ENCODE data around the gene HTR2C.

HTR2C gene

DNA sequence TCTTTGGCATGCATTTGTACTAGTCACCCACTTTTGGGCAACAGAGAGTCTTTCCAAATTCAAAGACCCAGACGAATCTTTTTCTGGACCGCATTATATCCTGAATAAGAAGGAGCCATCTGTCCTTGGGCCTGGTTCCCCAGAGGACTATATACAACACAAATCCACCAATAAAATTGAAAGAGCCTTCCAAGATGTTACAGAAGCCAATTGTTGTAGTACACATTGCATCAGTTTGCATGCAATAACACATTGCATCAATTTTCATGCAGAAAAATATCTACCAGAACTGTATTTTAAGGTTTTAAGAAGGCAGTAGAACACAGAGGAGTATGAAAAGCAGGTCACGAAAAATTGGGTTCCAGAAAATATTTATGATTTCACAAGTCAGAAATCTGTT is 203.2 kb downstream of the HTR2C start:
- TF ChIP-seq, protein P1, sequence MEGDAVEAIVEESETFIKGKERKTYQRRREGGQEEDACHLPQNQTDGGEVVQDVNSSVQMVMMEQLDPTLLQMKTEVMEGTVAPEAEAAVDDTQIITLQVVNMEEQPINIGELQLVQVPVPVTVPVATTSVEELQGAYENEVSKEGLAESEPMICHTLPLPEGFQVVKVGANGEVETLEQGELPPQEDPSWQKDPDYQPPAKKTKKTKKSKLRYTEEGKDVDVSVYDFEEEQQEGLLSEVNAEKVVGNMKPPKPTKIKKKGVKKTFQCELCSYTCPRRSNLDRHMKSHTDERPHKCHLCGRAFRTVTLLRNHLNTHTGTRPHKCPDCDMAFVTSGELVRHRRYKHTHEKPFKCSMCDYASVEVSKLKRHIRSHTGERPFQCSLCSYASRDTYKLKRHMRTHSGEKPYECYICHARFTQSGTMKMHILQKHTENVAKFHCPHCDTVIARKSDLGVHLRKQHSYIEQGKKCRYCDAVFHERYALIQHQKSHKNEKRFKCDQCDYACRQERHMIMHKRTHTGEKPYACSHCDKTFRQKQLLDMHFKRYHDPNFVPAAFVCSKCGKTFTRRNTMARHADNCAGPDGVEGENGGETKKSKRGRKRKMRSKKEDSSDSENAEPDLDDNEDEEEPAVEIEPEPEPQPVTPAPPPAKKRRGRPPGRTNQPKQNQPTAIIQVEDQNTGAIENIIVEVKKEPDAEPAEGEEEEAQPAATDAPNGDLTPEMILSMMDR (IDR thresholded peaks at IDR 0.05; ENCODE audit: borderline replicate concordance, control extremely low read depth, extremely low read depth, insufficient read depth, missing control alignments) = no peak
- in situ Hi-C loops (cut with MboI; ENCODE audit: low sequenced_read_pairs, unreplicated experiment) = no loop called here
- no peak for DNase-seq (ENCODE audit: low spot score)

DNA sequence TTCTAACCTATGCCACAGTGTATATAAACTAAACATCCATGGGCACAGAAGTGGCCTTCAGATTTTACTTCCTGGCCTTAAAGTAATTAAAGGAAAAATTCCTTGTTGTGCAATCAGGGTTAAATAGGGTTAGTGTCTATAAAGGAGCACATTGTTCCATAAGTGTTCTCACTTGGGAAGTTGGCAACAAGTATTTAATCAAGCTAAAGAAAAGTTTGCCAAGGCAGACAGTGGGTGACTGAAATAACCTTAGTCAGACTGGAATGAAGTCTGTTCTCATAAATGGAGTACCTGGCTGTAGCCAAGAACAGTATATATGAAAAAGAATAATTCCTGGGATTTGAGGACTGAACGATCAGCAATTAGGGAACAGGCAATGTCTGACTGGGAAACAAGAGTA is 213.6 kb downstream of the HTR2C start:
- DNase-seq (ENCODE audit: low spot score) = no peak
- in situ Hi-C loops (cut with MboI; ENCODE audit: low sequenced_read_pairs, unreplicated experiment) = no loop called here
- TF ChIP-seq, protein P1 (IDR thresholded peaks at IDR 0.05; ENCODE audit: borderline replicate concordance, control extremely low read depth, extremely low read depth, insufficient read depth, missing control alignments) = no peak

DNA sequence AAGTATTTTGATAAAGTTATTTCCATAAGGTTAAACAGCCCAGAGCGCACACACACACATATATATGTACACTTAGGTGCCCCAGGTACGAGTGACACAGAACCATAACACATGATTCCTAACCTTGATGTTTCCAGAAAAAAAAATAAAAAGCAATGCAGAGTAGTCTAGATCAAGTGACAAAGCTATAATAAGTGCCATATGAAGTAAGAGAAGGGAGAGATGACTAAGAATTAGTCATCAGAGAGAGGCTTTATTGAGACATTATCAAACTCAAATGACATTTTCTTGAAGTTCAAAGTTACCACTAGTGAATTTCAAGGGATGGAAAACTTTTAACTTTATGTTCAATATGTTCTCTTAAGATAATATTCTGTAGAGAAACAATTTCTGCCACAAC is 215.0 kb downstream of the HTR2C start:
- in situ Hi-C loops (cut with MboI; ENCODE audit: low sequenced_read_pairs, unreplicated experiment) = no loop called here
- DNase-seq (ENCODE audit: low spot score) = no peak
- TF ChIP-seq, protein P1 (IDR thresholded peaks at IDR 0.05; ENCODE audit: borderline replicate concordance, control extremely low read depth, extremely low read depth, insufficient read depth, missing control alignments) = no peak

DNA sequence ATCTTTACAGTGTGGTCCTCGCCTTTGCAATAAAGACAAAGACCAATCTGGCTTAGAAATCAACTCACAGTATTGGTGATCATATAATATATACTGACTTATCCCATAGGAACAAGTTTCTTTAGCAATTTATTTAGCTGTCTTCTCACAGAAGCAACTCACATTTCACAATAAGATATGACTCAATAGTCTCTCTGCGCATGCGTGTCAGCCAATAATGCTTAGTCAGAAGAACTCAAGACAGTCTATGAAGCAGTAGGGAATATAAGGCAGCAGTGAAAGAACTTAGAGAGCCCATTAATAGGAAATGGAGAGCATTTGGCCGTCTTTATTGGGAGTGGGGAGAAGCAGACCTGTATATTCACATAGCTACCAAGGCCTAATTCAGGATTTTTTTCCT is 216.8 kb downstream of the HTR2C start:
- TF ChIP-seq, protein P1 (IDR thresholded peaks at IDR 0.05; ENCODE audit: borderline replicate concordance, control extremely low read depth, extremely low read depth, insufficient read depth, missing control alignments) = no peak
- in situ Hi-C loops (cut with MboI; ENCODE audit: low sequenced_read_pairs, unreplicated experiment) = no loop called here
- DNase-seq (ENCODE audit: low spot score) = no peak

DNA sequence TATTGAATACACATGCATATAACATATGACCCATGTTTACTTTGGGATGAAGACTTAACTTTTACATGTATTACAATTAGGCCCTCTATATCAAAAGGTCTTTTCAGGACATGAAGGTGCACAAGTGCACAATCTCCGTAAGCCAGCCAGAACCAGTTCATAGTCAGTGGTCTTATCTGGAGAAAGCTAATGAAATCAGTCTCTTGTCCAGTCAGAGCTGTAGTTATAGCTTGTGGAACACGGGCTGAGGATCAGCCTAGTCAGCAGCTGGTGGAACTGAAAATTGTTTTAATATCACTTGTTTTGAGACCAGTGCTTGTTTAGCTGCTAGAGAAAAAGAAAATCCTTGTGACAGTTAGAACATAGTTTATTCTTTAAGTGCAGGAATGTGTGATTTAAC is 235.6 kb downstream of the HTR2C start:
- DNase-seq (ENCODE audit: low spot score) = no peak
- TF ChIP-seq, protein P1 (IDR thresholded peaks at IDR 0.05; ENCODE audit: borderline replicate concordance, control extremely low read depth, extremely low read depth, insufficient read depth, missing control alignments) = no peak
- in situ Hi-C loops (cut with MboI; ENCODE audit: low sequenced_read_pairs, unreplicated experiment) = no loop called here

DNA sequence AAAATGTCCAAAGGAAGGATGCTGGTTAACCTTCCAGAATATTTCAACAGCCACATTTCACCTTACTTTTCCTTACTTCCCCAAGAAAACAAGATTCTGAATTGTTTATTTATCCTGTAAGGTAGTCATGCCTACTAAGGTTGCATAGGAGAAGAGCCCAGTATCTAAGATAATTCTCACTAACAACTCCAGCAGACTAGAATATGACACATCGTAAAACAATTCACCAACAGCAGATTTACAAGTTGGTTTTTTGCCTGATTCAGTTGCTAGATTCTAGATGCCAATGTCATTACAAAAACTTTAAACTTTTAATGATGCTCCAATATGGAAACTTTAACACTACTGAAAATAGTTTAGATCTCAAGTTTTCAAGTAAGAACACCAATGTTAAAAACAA is 257.2 kb downstream of the HTR2C start:
- TF ChIP-seq, protein P1 (IDR thresholded peaks at IDR 0.05; ENCODE audit: borderline replicate concordance, control extremely low read depth, extremely low read depth, insufficient read depth, missing control alignments) = no peak
- DNase-seq (ENCODE audit: low spot score) = no peak
- in situ Hi-C loops (cut with MboI; ENCODE audit: low sequenced_read_pairs, unreplicated experiment) = no loop called here

DNA sequence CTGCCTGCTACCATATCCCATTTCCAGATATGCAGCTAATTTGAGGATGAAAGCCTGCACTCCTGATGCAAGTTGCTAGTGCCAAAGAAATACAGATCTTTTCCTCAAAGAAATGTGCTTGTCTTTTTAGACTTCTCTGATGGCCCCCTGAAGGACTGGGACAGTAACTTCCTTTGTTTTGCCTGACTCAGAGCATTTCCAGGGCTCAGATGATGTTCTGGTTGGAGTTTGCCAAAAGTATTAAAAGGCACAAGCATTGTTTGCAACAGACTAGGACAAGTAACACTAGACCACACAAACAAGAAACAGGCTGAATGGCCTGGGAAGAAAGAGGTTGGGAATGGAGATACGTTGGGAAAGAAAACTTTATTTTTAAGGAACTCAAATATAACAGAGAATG is 258.3 kb downstream of the HTR2C start:
- in situ Hi-C loops (cut with MboI; ENCODE audit: low sequenced_read_pairs, unreplicated experiment) = no loop called here
- TF ChIP-seq, protein P1 (IDR thresholded peaks at IDR 0.05; ENCODE audit: borderline replicate concordance, control extremely low read depth, extremely low read depth, insufficient read depth, missing control alignments) = no peak
- DNase-seq (ENCODE audit: low spot score) = no peak

Data from GM13976 (cell line).